ENCODE data around the gene NRP1.

GRCh38 chr10:33157103-33157502 is 177.4 kb downstream of the NRP1 start:
- TF ChIP-seq CTCF (IDR thresholded peaks at IDR 0.05 in 4 of 5, conservative IDR thresholded peaks at IDR 0.05 in 1 of 5) (no peak), POLR2A (IDR thresholded peaks at IDR 0.05) (no peak)
